IPS-18a (cell line): Measurements from ENCODE around the gene SERHL2.
"Not testable (repeated sequence)": the region's sequence is repeated elsewhere in the genome, so short reads cannot be mapped to it uniquely, and the experiment has no call there.

Source experiments
- H3K27ac ChIP-seq: one replicate; pipeline ENCODE4 v1.5.1; 2013; ENCODE audit warnings: low read length
- H3K27me3 ChIP-seq: one replicate; pipeline ENCODE4 v1.6.1; 2013; ENCODE audit warnings: mild to moderate bottlenecking, low read length; ENCODE audit not compliant: control insufficient read depth, insufficient read depth
- H3K36me3 ChIP-seq: one replicate; pipeline ENCODE4 v1.6.1; 2013; ENCODE audit warnings: low read depth, low read length; ENCODE audit not compliant: control insufficient read depth
- H3K4me1 ChIP-seq: one replicate; pipeline ENCODE4 v1.6.1; 2013; ENCODE audit warnings: low read depth, low read length; ENCODE audit not compliant: control insufficient read depth
- H3K4me3 ChIP-seq: one replicate; pipeline ENCODE4 v1.5.1; 2013; ENCODE audit warnings: low read length
- H3K9ac ChIP-seq: one replicate; pipeline ENCODE4 v1.6.1; 2013; ENCODE audit warnings: mild to moderate bottlenecking, low read length, moderate library complexity
- H3K9me3 ChIP-seq: one replicate; pipeline ENCODE4 v1.6.1; 2013; ENCODE audit warnings: low read depth, low read length; ENCODE audit not compliant: control insufficient read depth

The SERHL2 gene

GRCh38 chr22:42563943-42564342, 10.2 kb downstream of the SERHL2 start:
- not testable (repeated sequence) for H3K9ac ChIP-seq, H3K4me3 ChIP-seq, H3K27me3 ChIP-seq, H3K27ac ChIP-seq, H3K36me3 ChIP-seq, H3K4me1 ChIP-seq, H3K9me3 ChIP-seq

DNA sequence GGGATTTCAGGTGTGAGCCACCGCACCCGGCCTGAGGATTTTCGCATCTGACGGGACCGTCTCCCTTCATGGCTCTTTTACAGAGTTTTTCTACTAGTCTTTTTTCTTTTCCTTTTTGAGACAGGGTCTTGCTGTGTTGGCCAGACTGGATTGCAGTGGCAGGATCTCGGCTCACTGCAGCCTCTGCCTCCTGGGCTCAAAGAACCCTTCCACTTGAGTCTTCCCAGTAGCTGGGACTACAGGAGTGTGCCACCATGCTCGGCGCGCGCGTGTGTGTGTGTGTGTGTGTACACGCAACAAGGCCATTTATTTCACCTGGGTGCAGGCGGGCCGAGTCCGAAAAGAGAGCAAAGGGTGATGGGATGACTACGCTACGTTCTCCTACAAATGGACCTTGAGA, 10.9 kb downstream of the SERHL2 start:
- H3K27ac ChIP-seq, result no peak overlapping the region
- no peaks in the 10 kb centered on the region for H3K9me3 ChIP-seq
- H3K27me3 ChIP-seq, result peaks cover 7% of the 10 kb centered on the region
- no peak overlapping the region for H3K9ac ChIP-seq
- H3K4me1 ChIP-seq, result no peaks in the 10 kb centered on the region
- no peak overlapping the region for H3K4me3 ChIP-seq
- no peaks in the 10 kb centered on the region for H3K36me3 ChIP-seq

DNA sequence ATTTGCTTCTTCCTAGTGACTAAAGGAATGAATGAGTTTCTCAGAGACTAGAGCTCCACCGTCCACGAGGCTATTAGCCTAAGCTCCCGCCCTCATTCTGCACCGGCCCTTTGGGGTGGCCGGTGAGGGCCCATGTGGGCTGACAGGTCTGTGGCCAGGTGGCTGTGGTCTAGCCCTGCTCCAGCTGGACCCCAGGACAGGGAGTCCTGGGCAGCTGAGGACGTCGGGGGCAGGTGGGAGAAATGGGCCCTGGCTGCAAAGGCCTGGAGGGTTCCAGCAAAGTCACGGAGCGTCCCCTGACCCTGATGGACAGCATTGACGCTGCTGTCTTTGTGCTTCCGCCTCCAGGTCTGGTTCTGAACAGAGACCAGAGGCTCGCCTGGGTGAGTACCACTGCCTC, 12.2 kb downstream of the SERHL2 start:
- H3K36me3 ChIP-seq, result no peaks in the 10 kb centered on the region
- H3K27me3 ChIP-seq, result no peaks in the 10 kb centered on the region
- H3K4me1 ChIP-seq, result no peaks in the 10 kb centered on the region
- H3K9ac ChIP-seq, result no peak overlapping the region
- H3K27ac ChIP-seq, result no peak overlapping the region
- H3K9me3 ChIP-seq, result no peaks in the 10 kb centered on the region
- H3K4me3 ChIP-seq, result no peak overlapping the region

- not testable (repeated sequence) for H3K9me3 ChIP-seq, H3K4me1 ChIP-seq, H3K4me3 ChIP-seq, H3K36me3 ChIP-seq, H3K9ac ChIP-seq, H3K27me3 ChIP-seq, H3K27ac ChIP-seq
Observed at GRCh38 chr22:42567950-42568349, 14.2 kb downstream of the SERHL2 start.

DNA sequence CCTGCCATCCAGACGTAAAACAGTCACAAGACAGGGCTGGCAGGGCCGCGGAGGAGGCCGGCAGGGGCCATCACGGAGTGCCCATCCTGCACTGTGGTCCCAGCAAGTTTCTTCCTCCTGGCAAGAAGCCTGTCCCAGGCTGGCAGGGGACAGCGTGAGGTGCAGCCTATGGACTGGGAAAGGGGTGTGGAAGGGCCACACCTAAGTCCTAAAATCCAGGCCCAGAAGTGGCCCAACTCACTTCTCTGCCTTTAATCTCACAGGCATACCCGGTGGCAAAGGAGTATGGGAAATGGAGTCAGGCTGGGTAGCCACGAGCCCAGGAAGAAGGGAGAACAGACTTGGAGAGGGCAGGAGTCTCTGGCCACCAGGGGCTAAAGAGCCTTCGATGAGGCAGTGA, 16.8 kb downstream of the SERHL2 start:
- H3K9ac ChIP-seq, H3K27ac ChIP-seq, H3K4me1 ChIP-seq, H3K36me3 ChIP-seq, H3K9me3 ChIP-seq, H3K27me3 ChIP-seq, H3K4me3 ChIP-seq: not testable (repeated sequence)

GRCh38 chr22:42571068-42571467, 17.3 kb downstream of the SERHL2 start:
- H3K9ac ChIP-seq, H3K4me3 ChIP-seq, H3K4me1 ChIP-seq, H3K9me3 ChIP-seq, H3K27me3 ChIP-seq, H3K27ac ChIP-seq, H3K36me3 ChIP-seq: not testable (repeated sequence)

GRCh38 chr22:42574046-42574445, 20.3 kb downstream of the SERHL2 start:
- H3K36me3 ChIP-seq, result peaks cover 24% of the 10 kb centered on the region
- not testable (repeated sequence) for H3K9me3 ChIP-seq

GRCh38 chr22:42574468-42574867, 20.7 kb downstream of the SERHL2 start:
- not testable (repeated sequence) for H3K9me3 ChIP-seq, H3K4me1 ChIP-seq, H3K9ac ChIP-seq, H3K27ac ChIP-seq, H3K4me3 ChIP-seq, H3K27me3 ChIP-seq
- peaks cover 24% of the 10 kb centered on the region for H3K36me3 ChIP-seq

More at GRCh38 chr22:42574046-42574445, 20.3 kb downstream of the SERHL2 start:
- H3K9ac ChIP-seq, H3K4me3 ChIP-seq, H3K27ac ChIP-seq, H3K4me1 ChIP-seq, H3K27me3 ChIP-seq: not testable (repeated sequence)

DNA sequence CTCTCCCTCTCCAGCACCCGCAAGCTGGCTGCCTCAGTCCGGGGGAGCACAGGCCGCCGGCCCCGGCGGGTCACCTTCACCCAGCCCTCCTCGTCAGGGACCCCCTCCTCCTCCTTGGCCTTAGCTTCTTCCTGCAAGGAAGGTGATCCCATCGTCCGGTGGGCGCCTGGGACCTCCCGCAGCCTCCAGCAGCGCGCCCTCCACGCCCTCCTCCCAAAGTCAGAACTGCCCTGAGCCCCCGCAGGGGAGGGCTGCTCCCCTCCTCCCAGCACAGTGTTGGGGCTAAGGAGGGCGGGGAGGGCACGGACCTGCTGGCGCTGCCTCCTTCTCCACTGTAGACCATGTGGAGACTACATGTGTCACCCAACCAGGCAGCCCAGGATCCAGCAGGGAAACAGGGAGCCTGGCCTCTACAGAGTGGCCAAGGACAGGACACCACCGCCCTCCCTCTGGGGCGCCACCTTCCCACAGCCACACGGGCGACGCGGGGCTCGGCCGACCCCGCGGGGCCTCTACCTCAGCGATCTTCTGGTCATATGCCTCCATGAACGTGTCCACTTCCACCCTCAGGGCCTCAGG, 22.3 kb downstream of the SERHL2 start:
- not testable (repeated sequence) for H3K27ac ChIP-seq, H3K9me3 ChIP-seq, H3K4me3 ChIP-seq, H3K9ac ChIP-seq, H3K4me1 ChIP-seq, H3K27me3 ChIP-seq
- H3K36me3 ChIP-seq, result peaks cover 27% of the 10 kb centered on the region

DNA sequence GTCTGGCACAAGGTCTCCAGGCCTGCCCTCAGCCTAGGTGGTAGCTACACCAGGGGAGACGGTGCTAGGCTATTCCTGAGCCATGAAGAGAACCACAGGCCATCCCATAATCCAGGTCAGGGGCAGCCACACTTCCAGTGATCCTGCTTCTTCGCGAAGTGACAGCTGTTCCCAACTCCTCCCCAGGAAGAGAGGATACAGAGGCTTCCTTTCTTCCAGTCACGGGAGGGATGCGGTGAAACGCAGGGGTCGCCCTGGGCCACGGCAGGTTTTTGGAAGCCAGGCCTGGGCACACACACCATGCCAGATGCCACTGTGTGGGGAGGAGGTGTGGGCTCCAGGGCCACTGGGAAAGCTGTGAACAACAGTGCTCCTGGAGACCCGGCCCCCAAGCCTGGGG, 23.4 kb downstream of the SERHL2 start:
- not testable (repeated sequence) for H3K4me3 ChIP-seq, H3K27me3 ChIP-seq, H3K9ac ChIP-seq, H3K27ac ChIP-seq, H3K9me3 ChIP-seq, H3K4me1 ChIP-seq
- peaks cover 27% of the 10 kb centered on the region for H3K36me3 ChIP-seq

GRCh38 chr22:42577623-42578240, 24.0 kb downstream of the SERHL2 start:
- Histone ChIP-seq H3K9ac (no peak overlapping the region), H3K9me3 (no peaks in the 10 kb centered on the region), H3K4me1 (no peaks in the 10 kb centered on the region), H3K27ac (no peak overlapping the region), H3K4me3 (no peak overlapping the region), H3K36me3 (peaks cover 27% of the 10 kb centered on the region), H3K27me3 (no peaks in the 10 kb centered on the region)

DNA sequence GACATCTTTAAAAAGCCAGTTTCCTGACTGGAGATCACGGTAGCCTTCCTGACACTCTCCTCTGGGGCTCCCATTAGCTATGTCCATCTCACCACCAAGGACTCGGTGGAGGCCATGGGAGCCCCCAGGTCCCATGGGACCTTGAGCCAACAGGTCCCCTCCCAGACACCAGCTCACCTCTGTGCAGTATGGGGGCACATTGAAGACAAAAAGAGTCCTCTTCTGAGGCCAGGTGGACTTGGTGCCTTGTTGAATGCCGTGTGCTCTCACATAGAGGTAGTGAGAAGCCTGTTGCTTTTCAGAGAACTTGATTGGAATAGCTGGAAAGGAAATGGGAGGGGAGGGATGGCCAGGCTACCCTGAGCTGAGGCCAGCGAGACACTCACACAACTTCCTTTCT, 26.3 kb downstream of the SERHL2 start:
- not testable (repeated sequence) for H3K4me1 ChIP-seq, H3K27me3 ChIP-seq, H3K4me3 ChIP-seq, H3K9me3 ChIP-seq, H3K27ac ChIP-seq, H3K9ac ChIP-seq
- H3K36me3 ChIP-seq, result peaks cover 30% of the 10 kb centered on the region
